Measurements from ENCODE around the gene ELMOD1. TPM values are rescaled to one million over a fixed set of nuclear protein-coding genes. Genes with fewer than 3 reads are reported as not detected.

ELMOD1 gene
- total RNA-seq, 4 donors from 2014 or later, result not detected

GRCh38 chr11:107550304-107550703 lies 40.6 kb upstream of the ELMOD1 start:
- Histone ChIP-seq H3K4me3 (no peak overlapping the region), H3K4me1 (peaks cover 0 to 10% (median 0%) of the 10 kb centered on the region in 3 donors), H3K27me3 (no peaks in the 10 kb centered on the region), H3K36me3 (peaks cover 0 to 58% (median 14%) of the 10 kb centered on the region in 3 donors), H3K27ac (no peak overlapping the region), H3K9me3 (no peaks in the 10 kb centered on the region)
- DNase-seq, result no peak
- WGBS, 2 donors, result 89 to 93% methylated on average over 4 of the region's 4 CpGs
- no peak for TF ChIP-seq CTCF (IDR thresholded peaks at IDR 0.05)
- no peak for TF ChIP-seq POLR2A (IDR thresholded peaks at IDR 0.05)
- intact Hi-C loops (cut with DNase I), result no loop called here

GRCh38 chr11:107561688-107562087 lies 29.3 kb upstream of the ELMOD1 start:
- H3K4me3 ChIP-seq, result no peak overlapping the region
- TF ChIP-seq POLR2A (IDR thresholded peaks at IDR 0.05) (no peak), CTCF (IDR thresholded peaks at IDR 0.05) (no peak)
- H3K27me3 ChIP-seq, result no peaks in the 10 kb centered on the region
- H3K36me3 ChIP-seq, result peaks cover 0 to 25% (median 0%) of the 10 kb centered on the region in 3 donors
- peak overlapping the region in 3 of 4 donors; percentile 67 to 76 (median 68) for H3K27ac ChIP-seq
- DNase-seq, result no peak
- intact Hi-C loops (cut with DNase I), result loop anchor here (10.0 kb wide), 1 partner anchor 123 kb away; no protein-coding TSS in a partner anchor
- H3K4me1 ChIP-seq, result peaks cover 19 to 48% (median 25%) of the 10 kb centered on the region in 3 donors
- no peaks in the 10 kb centered on the region for H3K9me3 ChIP-seq

GRCh38 chr11:107562647-107563208 lies 28.2 kb upstream of the ELMOD1 start:
- Histone ChIP-seq H3K36me3 (peaks cover 0 to 22% (median 0%) of the 10 kb centered on the region in 3 donors), H3K9me3 (no peaks in the 10 kb centered on the region), H3K4me1 (peaks cover 19 to 48% (median 25%) of the 10 kb centered on the region in 3 donors), H3K27me3 (no peaks in the 10 kb centered on the region), H3K4me3 (no peak overlapping the region), H3K27ac (peak overlapping the region; percentile 36 to 76 (median 68))
- no peak for DNase-seq
- 24 to 30% methylated on average over 4 of the region's 4 CpGs for WGBS, 2 donors
- TF ChIP-seq CTCF (IDR thresholded peaks at IDR 0.05) (no peak), POLR2A (IDR thresholded peaks at IDR 0.05) (no peak)
- intact Hi-C loops (cut with DNase I), result loop anchor here (10.0 kb wide), 1 partner anchor 122 kb away; no protein-coding TSS in a partner anchor

- Histone ChIP-seq H3K36me3 (peaks cover 0 to 12% (median 0%) of the 10 kb centered on the region in 3 donors), H3K9me3 (no peaks in the 10 kb centered on the region), H3K27me3 (no peaks in the 10 kb centered on the region), H3K4me3 (no peak overlapping the region), H3K4me1 (peaks cover 19 to 48% (median 25%) of the 10 kb centered on the region in 3 donors), H3K27ac (peak overlapping the region; percentile 36 to 76 (median 54))
- TF ChIP-seq POLR2A (IDR thresholded peaks at IDR 0.05) (no peak), CTCF (IDR thresholded peaks at IDR 0.05) (peak; percentile 19 to 64 (median 50))
- no peak for DNase-seq
- intact Hi-C loops (cut with DNase I), result loop anchor here (10.0 kb wide), 1 partner anchor 121 kb away; no protein-coding TSS in a partner anchor
- 0 to 2% methylated on average over 2 of the region's 2 CpGs for WGBS, 2 donors
These were observed 27.2 kb upstream of the ELMOD1 start for GRCh38 chr11:107563702-107564101.

GRCh38 chr11:107564877-107565218 lies 26.1 kb upstream of the ELMOD1 start:
- Histone ChIP-seq H3K4me1 (peaks cover 19 to 48% (median 25%) of the 10 kb centered on the region in 3 donors), H3K4me3 (peak overlapping the region; percentile 72 to 88 (median 85)), H3K9me3 (no peaks in the 10 kb centered on the region), H3K36me3 (peaks cover 0 to under 1% (median 0%) of the 10 kb centered on the region in 3 donors), H3K27ac (peak overlapping the region; percentile 83 to 93 (median 89)), H3K27me3 (peaks cover 0 to 2% (median 0%) of the 10 kb centered on the region in 4 donors)
- WGBS, 2 donors, result 5 to 12% methylated on average over 6 of the region's 6 CpGs
- no peak for DNase-seq
- intact Hi-C loops (cut with DNase I), result loop anchor here (10.0 kb wide), 1 partner anchor 120 kb away; no protein-coding TSS in a partner anchor
- no peak for TF ChIP-seq POLR2A (IDR thresholded peaks at IDR 0.05)
- TF ChIP-seq CTCF (IDR thresholded peaks at IDR 0.05), result no peak
